Stimulated activated CD4-positive, alpha-beta T cell treated with anti-CD3 and anti-CD28 coated beads, Interleukin-15, amount 100 ng/mL, for 48 hours (primary cell): ENCODE results near the gene TNFRSF13B.
"Not testable (repeated sequence)": the region's sequence is repeated elsewhere in the genome, so short reads cannot be mapped to it uniquely, and the experiment has no call there.

Experiments
- DNase-seq, 2 donors: peaks; one replicate each; pipeline ENCODE4 v3.0.0-alpha.2; 2020; ENCODE audit warnings: low read depth in 2 of 2

The TNFRSF13B gene

GRCh38 chr17:16911141-16911937 lies 60.6 kb downstream of the TNFRSF13B start:
- no peak for DNase-seq

GRCh38 chr17:16910341-16910740 lies 61.6 kb downstream of the TNFRSF13B start:
- no peak for DNase-seq

GRCh38 chr17:16909472-16910246 lies 62.3 kb downstream of the TNFRSF13B start:
- no peak for DNase-seq

GRCh38 chr17:16908273-16908672 lies 63.6 kb downstream of the TNFRSF13B start:
- no peak for DNase-seq

- DNase-seq = no peak
Observed at GRCh38 chr17:16906680-16907079, 65.2 kb downstream of the TNFRSF13B start.

GRCh38 chr17:16905593-16906191 lies 66.2 kb downstream of the TNFRSF13B start:
- no peak for DNase-seq

GRCh38 chr17:16903070-16903469 lies 68.8 kb downstream of the TNFRSF13B start:
- DNase-seq = not testable (repeated sequence)

GRCh38 chr17:16900288-16900882 lies 71.5 kb downstream of the TNFRSF13B start:
- DNase-seq = no peak

- DNase-seq = not testable (repeated sequence)
Observed at GRCh38 chr17:16897211-16897896, 74.6 kb downstream of the TNFRSF13B start.

- DNase-seq = not testable (repeated sequence)
Observed at GRCh38 chr17:16896235-16896634, 75.7 kb downstream of the TNFRSF13B start.

- not testable (repeated sequence) for DNase-seq
Observed at GRCh38 chr17:16893527-16893926, 78.4 kb downstream of the TNFRSF13B start.

- not testable (repeated sequence) for DNase-seq
Observed at GRCh38 chr17:16892876-16893454, 79.0 kb downstream of the TNFRSF13B start.

- no peak for DNase-seq
Observed at GRCh38 chr17:16889088-16889465, 82.8 kb downstream of the TNFRSF13B start.
